KOPT-K1 (cell line): Measurements from ENCODE around the gene HES1.

Experiments
- H3K27ac ChIP-seq: fragments of 200-600 bp; sonication (generic); 2 replicates; pipeline ENCODE4 v1.5.1; 2016; ENCODE audit warnings: antibody characterized with exemption, mild to moderate bottlenecking, low read depth, low read length; ENCODE audit not compliant: poor library complexity, severe bottlenecking
- H3K36me3 ChIP-seq: fragments of 200-600 bp; sonication (generic); 2 replicates; pipeline ENCODE4 v1.5.1; 2017; ENCODE audit warnings: antibody characterized with exemption, mild to moderate bottlenecking, low read length, moderate library complexity; ENCODE audit not compliant: insufficient read depth
- H3K9me3 ChIP-seq: fragments of 200-600 bp; sonication (generic); 2 replicates; pipeline ENCODE4 v1.5.1; 2017; ENCODE audit warnings: antibody characterized with exemption, low read length, mild to moderate bottlenecking; ENCODE audit not compliant: insufficient read depth, poor library complexity, severe bottlenecking

The HES1 gene

DNA sequence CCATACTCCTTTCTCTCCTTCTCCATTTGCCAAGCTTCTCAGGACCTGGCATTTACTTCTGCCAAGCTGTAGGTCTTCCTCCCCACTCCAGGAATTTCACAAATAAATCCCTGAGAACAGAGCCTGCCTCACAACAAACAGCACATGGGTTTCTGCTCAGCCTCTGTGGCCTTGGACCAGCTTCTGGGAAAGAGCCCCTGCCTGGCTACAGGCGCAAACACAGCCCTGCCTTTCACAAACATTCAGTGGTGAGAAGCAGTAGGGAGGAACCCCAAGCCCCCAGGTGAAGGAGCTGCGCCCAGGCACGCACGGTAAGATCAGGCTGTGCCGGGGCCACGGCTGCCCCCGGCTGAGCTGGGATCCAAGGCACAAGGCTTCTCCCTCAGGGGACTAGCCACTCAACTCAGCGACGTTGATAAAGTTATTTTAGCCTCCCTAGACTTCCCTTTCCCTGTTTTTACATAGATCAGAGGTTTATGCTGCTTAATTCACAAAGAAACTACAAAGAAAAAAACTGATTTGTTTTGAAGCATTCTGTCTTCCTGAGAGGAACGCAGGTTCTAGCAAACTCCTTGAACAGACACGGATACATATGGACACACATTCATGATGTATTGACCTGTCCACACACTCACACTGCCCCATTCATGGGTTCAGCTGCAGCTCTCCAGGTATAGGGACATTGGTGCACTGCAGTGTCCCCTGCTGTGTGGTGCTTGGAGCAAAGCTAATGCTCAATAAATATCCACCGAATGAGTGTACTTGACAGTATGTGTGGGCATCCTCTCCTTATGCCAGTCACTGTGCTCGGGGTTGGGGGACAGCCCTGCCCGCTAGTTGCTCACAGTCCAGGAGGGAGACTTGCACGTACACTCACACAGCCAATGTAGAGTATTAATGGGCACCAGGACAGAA, 25.4 kb downstream of the HES1 start:
- Histone ChIP-seq H3K27ac (no peak overlapping the region), H3K9me3 (no peaks in the 10 kb centered on the region), H3K36me3 (no peaks in the 10 kb centered on the region)

DNA sequence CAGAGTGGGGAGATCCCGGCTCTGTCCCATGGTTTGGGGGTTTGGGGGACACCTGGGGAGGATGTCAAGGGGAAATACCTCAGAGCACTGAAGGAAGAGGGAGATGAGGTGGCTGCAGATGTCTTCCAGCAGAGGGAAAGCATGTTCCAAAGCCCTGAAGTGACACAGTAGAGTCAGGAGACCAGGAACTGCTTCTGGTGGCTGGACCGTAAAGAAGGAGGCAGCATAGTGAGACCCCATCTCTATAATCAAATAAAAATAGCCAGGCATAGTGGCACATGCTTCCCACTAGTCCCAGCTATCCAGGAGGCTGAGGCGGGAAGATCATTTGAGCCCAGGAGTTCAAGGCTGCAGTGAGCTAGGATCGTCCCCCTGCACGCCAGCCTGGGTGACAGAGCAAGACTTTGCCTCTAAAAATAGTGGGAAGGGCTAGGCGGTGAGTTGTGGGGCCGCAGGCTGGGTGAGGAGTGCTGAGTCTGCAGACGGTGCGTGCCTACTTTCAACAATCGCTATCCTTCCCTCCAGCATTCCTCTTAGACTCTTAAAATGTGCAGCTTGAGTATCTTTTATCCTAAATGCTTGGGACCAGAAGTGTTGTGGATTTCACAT, 26.2 kb downstream of the HES1 start:
- no peaks in the 10 kb centered on the region for H3K36me3 ChIP-seq
- no peaks in the 10 kb centered on the region for H3K9me3 ChIP-seq
- H3K27ac ChIP-seq = no peak overlapping the region

DNA sequence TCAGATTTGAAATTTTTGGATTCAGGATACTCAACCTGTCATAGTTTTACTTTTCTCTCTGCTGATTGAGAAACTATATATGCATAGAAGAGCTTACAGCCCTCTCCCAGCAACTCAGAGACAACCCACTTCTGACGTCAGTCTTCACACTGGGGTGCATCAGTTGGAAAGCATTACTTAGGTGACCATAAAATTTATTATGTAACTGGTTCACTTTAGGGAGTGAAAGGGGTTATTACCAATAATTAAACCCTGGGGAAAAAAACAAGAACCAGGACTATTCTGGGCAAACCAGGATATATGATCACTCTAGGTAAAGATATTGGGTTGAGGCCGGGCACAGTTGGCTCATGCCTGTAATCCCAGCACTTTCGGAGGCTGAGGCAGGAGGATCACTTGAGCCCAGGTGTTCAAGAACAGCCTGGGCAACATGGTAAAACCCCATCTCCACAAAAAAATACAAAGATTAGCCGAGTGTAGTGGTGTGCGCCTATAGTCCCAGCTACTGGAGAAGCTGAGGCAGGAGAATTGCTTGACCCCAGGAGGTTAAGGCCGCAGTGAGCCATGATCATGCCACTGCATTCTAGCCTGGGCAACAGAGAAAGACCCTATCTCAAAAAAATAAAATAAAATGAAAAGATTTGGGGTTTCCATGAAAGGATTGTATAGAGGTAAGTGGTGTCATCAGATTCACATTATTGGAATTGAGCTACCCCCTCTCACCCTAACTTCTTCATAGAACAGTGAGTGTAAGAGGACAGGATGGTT, 27.1 kb downstream of the HES1 start:
- no peak overlapping the region for H3K27ac ChIP-seq

DNA sequence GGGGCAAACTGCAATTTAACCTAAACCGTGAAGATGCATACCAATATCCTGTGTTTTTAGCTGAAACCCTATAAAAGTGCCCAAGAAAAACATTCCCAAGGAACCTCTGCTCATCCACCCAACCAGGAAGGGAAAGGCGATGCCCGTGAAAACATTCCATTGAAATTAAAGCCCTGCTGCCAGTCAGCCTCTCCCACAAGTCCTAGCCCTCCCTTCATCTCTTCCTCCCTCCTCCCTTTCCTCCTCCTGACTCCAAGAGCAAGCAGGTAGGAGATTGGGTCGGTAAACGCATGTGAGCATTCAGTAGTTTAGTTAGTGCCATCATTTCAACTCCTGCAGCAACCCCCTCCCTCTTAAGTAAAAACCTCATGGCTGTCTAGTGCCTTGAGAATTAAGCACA, 27.7 kb downstream of the HES1 start:
- H3K9me3 ChIP-seq = no peaks in the 10 kb centered on the region
- no peak overlapping the region for H3K27ac ChIP-seq
- no peaks in the 10 kb centered on the region for H3K36me3 ChIP-seq

More for the DNA sequence above, 27.1 kb downstream of the HES1 start:
- Histone ChIP-seq H3K36me3 (no peaks in the 10 kb centered on the region), H3K9me3 (no peaks in the 10 kb centered on the region)

- no peak overlapping the region for H3K27ac ChIP-seq
These were observed 28.9 kb downstream of the HES1 start for GRCh38 chr3:194164861-194165260.

GRCh38 chr3:194165271-194166018, 29.5 kb downstream of the HES1 start:
- no peak overlapping the region for H3K27ac ChIP-seq
- H3K36me3 ChIP-seq = no peaks in the 10 kb centered on the region
- no peaks in the 10 kb centered on the region for H3K9me3 ChIP-seq

More at GRCh38 chr3:194164861-194165260, 28.9 kb downstream of the HES1 start:
- H3K9me3 ChIP-seq = no peaks in the 10 kb centered on the region
- H3K36me3 ChIP-seq = no peaks in the 10 kb centered on the region

DNA sequence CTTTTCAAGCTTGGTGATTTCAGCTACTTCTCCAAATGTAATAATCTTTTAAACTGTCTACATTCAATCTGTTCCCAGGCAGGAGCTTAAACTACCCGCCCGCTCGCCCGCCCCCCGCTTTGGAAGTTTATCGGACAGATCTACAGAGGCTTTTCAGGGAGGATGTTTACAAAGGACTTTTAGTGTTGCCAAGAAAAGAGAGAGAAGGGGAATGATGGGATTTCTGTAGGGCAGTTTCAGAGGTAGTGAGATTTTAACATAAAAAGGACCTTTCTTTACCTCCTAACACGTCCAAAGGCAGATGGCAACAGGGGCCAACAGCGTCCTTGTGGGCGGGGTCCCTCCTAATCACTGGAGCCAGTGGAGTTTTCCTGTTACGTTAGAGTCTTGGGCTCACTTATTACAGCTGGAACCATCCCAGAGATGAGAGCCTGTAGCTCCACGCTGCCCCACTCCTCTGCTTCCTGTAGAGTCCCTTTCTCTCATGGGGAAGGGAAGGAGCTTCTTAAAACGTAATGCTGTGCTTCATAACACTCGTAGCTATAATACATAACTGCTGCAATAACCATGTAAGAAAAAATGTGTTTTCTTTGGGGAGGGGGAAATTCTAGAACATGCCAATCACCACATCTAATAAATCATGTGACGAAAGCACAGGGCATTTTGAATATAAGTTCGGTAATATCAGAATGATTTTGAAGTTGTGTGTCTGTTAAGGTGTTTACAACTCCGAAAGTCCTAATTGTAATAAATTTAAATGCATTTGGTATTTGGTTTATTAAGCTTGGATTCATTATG, 30.9 kb downstream of the HES1 start:
- no peak overlapping the region for H3K27ac ChIP-seq

DNA sequence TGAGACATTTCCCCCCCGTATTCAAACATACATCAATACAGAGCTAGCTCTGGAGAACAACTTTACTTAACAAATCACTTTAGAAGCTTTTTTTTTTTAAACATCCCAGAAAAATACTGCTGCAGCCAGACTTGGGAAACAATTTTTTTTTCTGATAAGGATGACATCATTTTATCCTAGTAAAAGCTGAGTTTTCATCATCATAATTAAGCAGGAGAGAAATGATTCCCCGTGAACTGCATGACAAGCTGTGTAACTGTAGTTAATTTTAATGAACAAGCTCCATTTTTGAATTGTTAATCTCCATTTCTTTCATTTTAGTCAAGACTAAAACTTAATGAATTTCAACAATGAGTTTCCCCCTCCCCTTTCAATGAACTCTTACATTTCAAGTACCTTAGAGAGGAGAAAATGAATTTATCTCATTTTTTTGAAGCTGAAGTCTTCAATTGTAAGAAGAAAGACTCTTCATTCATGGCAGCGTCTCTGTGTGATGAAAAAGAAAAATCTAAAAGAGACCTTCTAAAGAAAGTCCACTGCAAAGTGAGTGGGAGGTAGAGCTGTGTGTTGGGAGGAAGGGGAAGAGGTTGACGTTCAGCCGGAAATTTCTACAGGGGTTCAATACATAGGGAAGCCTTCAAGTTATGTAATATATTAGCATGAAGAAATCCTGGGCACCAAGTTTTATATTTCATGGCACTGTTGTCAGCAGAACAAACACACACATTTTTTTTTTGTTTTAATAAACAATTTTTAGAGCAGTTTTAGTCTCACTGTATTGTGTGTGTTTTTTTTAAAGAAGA, 31.7 kb downstream of the HES1 start:
- Histone ChIP-seq H3K27ac (no peak overlapping the region), H3K9me3 (no peaks in the 10 kb centered on the region), H3K36me3 (no peaks in the 10 kb centered on the region)

More for the DNA sequence above, 30.9 kb downstream of the HES1 start:
- Histone ChIP-seq H3K36me3 (no peaks in the 10 kb centered on the region), H3K9me3 (no peaks in the 10 kb centered on the region)

DNA sequence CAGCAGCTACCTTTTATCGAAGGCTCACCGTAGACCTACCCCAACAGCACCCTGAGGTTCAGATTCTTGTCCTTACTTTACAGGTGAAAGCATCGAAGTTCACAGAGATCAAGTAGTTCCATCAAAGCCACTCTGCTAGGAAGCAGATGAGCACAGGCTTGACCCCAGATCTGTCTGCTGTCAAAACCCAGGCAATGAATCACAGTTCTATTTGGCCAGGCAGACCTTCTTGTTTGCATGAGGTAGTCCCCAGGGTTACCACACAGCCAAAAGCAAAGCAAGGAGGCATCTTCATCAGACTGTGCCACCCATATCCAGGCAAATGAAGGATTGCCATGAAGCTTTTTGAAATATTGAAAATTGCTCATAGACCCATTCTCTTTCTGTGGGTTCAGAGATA, 33.0 kb downstream of the HES1 start:
- H3K9me3 ChIP-seq = no peaks in the 10 kb centered on the region
- H3K27ac ChIP-seq = no peak overlapping the region
- no peaks in the 10 kb centered on the region for H3K36me3 ChIP-seq

DNA sequence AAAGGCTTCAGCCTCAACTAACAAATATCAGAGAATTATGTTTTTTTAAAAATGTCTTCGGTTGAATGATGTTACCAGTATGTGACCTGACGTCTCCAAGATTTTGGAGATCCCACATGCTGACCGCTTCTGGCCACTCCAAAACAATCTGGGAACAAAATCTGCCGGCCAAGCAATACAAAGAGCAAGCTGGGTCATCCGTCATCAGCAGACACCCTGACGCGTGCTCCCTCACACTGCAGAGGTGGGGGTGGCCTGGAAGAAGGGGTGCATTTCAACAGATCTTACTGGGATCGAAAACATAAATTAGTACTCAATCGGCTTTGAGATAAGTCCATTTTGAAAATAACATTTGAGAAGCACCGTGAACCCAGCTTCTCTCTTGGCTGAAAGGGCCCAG, 33.6 kb downstream of the HES1 start:
- H3K36me3 ChIP-seq = no peaks in the 10 kb centered on the region
- no peaks in the 10 kb centered on the region for H3K9me3 ChIP-seq
- no peak overlapping the region for H3K27ac ChIP-seq

- Histone ChIP-seq H3K27ac (no peak overlapping the region), H3K36me3 (no peaks in the 10 kb centered on the region), H3K9me3 (no peaks in the 10 kb centered on the region)
These were observed 34.8 kb downstream of the HES1 start for GRCh38 chr3:194170793-194171192.

DNA sequence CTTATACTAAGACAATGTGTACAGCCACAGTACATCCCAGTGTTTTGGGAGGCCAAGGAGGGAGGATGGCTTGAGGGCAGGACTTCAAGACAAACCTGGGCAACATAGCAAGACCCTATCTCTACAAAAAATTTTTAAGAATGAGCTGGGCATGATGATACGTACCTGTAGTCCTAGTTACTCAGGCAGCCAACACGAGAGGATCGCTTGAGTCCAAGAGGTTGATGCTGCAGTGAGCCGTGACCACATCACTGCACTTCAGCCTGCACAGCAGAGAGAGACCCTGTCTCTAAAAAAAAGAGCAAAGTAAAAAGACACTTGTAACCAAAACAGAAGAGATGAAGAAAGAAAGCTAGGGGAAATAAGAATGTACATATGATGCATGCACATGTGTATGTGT, 38.5 kb downstream of the HES1 start:
- no peaks in the 10 kb centered on the region for H3K36me3 ChIP-seq
- no peaks in the 10 kb centered on the region for H3K9me3 ChIP-seq

GRCh38 chr3:194174980-194175379, 39.0 kb downstream of the HES1 start:
- Histone ChIP-seq H3K36me3 (no peaks in the 10 kb centered on the region), H3K27ac (no peak overlapping the region), H3K9me3 (no peaks in the 10 kb centered on the region)

More for the DNA sequence above, 38.5 kb downstream of the HES1 start:
- H3K27ac ChIP-seq = no peak overlapping the region
